ENCODE measurements around the gene TFE3. TPM values are rescaled to one million over a fixed set of nuclear protein-coding genes. Genes with fewer than 3 reads are reported as not detected.
A peak's percentile ranks its signal among the peaks of the same experiment; 100 is the strongest.

Gene TFE3
- total RNA-seq, 4 donors from 2014 or later: 68.4 to 160 (median 118) TPM

- no peaks in the 10 kb centered on the region for H3K9me3 ChIP-seq
- H3K4me3 ChIP-seq (replicated peaks in 1 of 3): no peak overlapping the region
- intact Hi-C loops (cut with DNase I): no loop called here
- DNase-seq: no peak
- TF ChIP-seq POLR2A (IDR thresholded peaks at IDR 0.05) (no peak), CTCF (IDR thresholded peaks at IDR 0.05) (no peak)
- H3K27me3 ChIP-seq: no peaks in the 10 kb centered on the region
- no peak overlapping the region for H3K27ac ChIP-seq
- H3K4me1 ChIP-seq: no peaks in the 10 kb centered on the region
- WGBS, 2 donors: 83% methylated on average over 7 to 10 of the region's 10 CpGs
- H3K36me3 ChIP-seq: no peaks in the 10 kb centered on the region
Observed at GRCh38 chrX:49061916-49062315, 18.8 kb upstream of the TFE3 start.

- no peaks in the 10 kb centered on the region for H3K4me1 ChIP-seq
- no peaks in the 10 kb centered on the region for H3K9me3 ChIP-seq
- intact Hi-C loops (cut with DNase I): no loop called here
- no peak overlapping the region for H3K27ac ChIP-seq
- no peak for DNase-seq
- no peaks in the 10 kb centered on the region for H3K27me3 ChIP-seq
- H3K4me3 ChIP-seq (replicated peaks in 1 of 3): no peak overlapping the region
- H3K36me3 ChIP-seq: no peaks in the 10 kb centered on the region
- WGBS, 2 donors: 92% methylated on average over 7 of the region's 7 CpGs
- no peak for TF ChIP-seq POLR2A (IDR thresholded peaks at IDR 0.05)
- no peak for TF ChIP-seq CTCF (IDR thresholded peaks at IDR 0.05)
Observed at GRCh38 chrX:49061490-49061889, 18.3 kb upstream of the TFE3 start.

GRCh38 chrX:49060914-49061313 lies 17.8 kb upstream of the TFE3 start:
- Histone ChIP-seq H3K4me3 (replicated peaks in 1 of 3) (no peak overlapping the region), H3K27ac (no peak overlapping the region), H3K4me1 (no peaks in the 10 kb centered on the region), H3K36me3 (no peaks in the 10 kb centered on the region), H3K27me3 (no peaks in the 10 kb centered on the region), H3K9me3 (no peaks in the 10 kb centered on the region)
- intact Hi-C loops (cut with DNase I): no loop called here
- TF ChIP-seq POLR2A (IDR thresholded peaks at IDR 0.05) (no peak), CTCF (IDR thresholded peaks at IDR 0.05) (no peak)
- 76 to 82% methylated on average over 2 to 3 of the region's 3 CpGs for WGBS, 2 donors
- no peak for DNase-seq

GRCh38 chrX:49059681-49060085 lies 16.5 kb upstream of the TFE3 start:
- Histone ChIP-seq H3K36me3 (no peaks in the 10 kb centered on the region), H3K27me3 (no peaks in the 10 kb centered on the region), H3K9me3 (no peaks in the 10 kb centered on the region), H3K4me3 (replicated peaks in 1 of 3) (peak overlapping the region in 2 of 3 donors; percentile 6 to 36), H3K27ac (peak overlapping the region in 1 of 3 donors; percentile 36), H3K4me1 (no peaks in the 10 kb centered on the region)
- DNase-seq: peak in 1 of 2 donors; percentile 22
- intact Hi-C loops (cut with DNase I): no loop called here
- WGBS, 2 donors: 36% methylated on average over 4 of the region's 10 CpGs; no CpG with 5 or more reads in 1 of the 2 donors
- TF ChIP-seq CTCF (IDR thresholded peaks at IDR 0.05): no peak
- no peak for TF ChIP-seq POLR2A (IDR thresholded peaks at IDR 0.05)

- no peaks in the 10 kb centered on the region for H3K4me1 ChIP-seq
- no peak for DNase-seq
- no peaks in the 10 kb centered on the region for H3K27me3 ChIP-seq
- H3K36me3 ChIP-seq: no peaks in the 10 kb centered on the region
- H3K27ac ChIP-seq: peak overlapping the region in 2 of 3 donors; percentile 18 to 36
- H3K4me3 ChIP-seq (replicated peaks in 1 of 3): peak overlapping the region in 2 of 3 donors; percentile 6 to 36
- 7 to 24% methylated on average over 6 of the region's 6 CpGs for WGBS, 2 donors
- no peaks in the 10 kb centered on the region for H3K9me3 ChIP-seq
- intact Hi-C loops (cut with DNase I): no loop called here
- no peak for TF ChIP-seq CTCF (IDR thresholded peaks at IDR 0.05)
- TF ChIP-seq POLR2A (IDR thresholded peaks at IDR 0.05): no peak
Observed at GRCh38 chrX:49059201-49059600, 16.0 kb upstream of the TFE3 start.

Data from thyroid gland (tissue), 4 donors.